NCI-H510A (cell line): ENCODE data around the gene TEX26.

Experiments used
- DNase-seq: peaks from one replicate; lab custom pipeline; 2025; lab: John Stamatoyannopoulos, UW

TEX26 gene

GRCh38 chr13:31011901-31012654 is 79.6 kb downstream of the TEX26 start:
- DNase-seq = no peak

GRCh38 chr13:31012655-31013024 is 80.2 kb downstream of the TEX26 start:
- no peak for DNase-seq

GRCh38 chr13:31014456-31014855 is 82.0 kb downstream of the TEX26 start:
- DNase-seq = no peak

- DNase-seq = no peak
Measured at GRCh38 chr13:31015199-31015598, 82.7 kb downstream of the TEX26 start.

GRCh38 chr13:31016342-31017325 is 84.2 kb downstream of the TEX26 start:
- DNase-seq = no peak

GRCh38 chr13:31018511-31018910 is 86.1 kb downstream of the TEX26 start:
- DNase-seq = no peak

GRCh38 chr13:31020996-31021395 is 88.5 kb downstream of the TEX26 start:
- DNase-seq = no peak

- DNase-seq = no peak
Measured at GRCh38 chr13:31022288-31022895, 89.9 kb downstream of the TEX26 start.

GRCh38 chr13:31022928-31023530 is 90.6 kb downstream of the TEX26 start:
- no peak for DNase-seq
